Hematopoietic multipotent progenitor cell treated with erythropoietin and hydrocortisone succinate and interleukin-3 and kit ligand, for 17 days (in vitro differentiated cells): ENCODE measurements around the gene ELOVL2.
A peak's percentile ranks its signal among the peaks of the same experiment; 100 is the strongest.

Experiments
- DNase-seq: peaks from one replicate; pipeline ENCODE4 v3.0.0-alpha.2; 2015; ENCODE audit warnings: low spot score

ELOVL2 gene

GRCh38 chr6:10977231-10977968 is 66.7 kb downstream of the ELOVL2 start:
- no peak for DNase-seq

GRCh38 chr6:10976571-10976970 is 67.5 kb downstream of the ELOVL2 start:
- no peak for DNase-seq

- no peak for DNase-seq
These were observed 71.9 kb downstream of the ELOVL2 start for GRCh38 chr6:10972196-10972595.

GRCh38 chr6:10970731-10971130 is 73.4 kb downstream of the ELOVL2 start:
- no peak for DNase-seq

- DNase-seq = no peak
These were observed 75.3 kb downstream of the ELOVL2 start for GRCh38 chr6:10968776-10969175.

GRCh38 chr6:10964684-10965083 is 79.4 kb downstream of the ELOVL2 start:
- no peak for DNase-seq

- no peak for DNase-seq
These were observed 81.0 kb downstream of the ELOVL2 start for GRCh38 chr6:10963113-10963512.

- no peak for DNase-seq
These were observed 81.4 kb downstream of the ELOVL2 start for GRCh38 chr6:10962673-10963072.

GRCh38 chr6:10961837-10962236 is 82.3 kb downstream of the ELOVL2 start:
- no peak for DNase-seq

GRCh38 chr6:10960171-10960570 is 83.9 kb downstream of the ELOVL2 start:
- DNase-seq = no peak

GRCh38 chr6:10957414-10957886 is 86.7 kb downstream of the ELOVL2 start:
- DNase-seq = no peak

- DNase-seq = no peak
These were observed 87.3 kb downstream of the ELOVL2 start for GRCh38 chr6:10956776-10957175.

GRCh38 chr6:10954590-10955010 is 89.5 kb downstream of the ELOVL2 start:
- DNase-seq = peak; percentile 44

GRCh38 chr6:10951675-10952282 is 92.3 kb downstream of the ELOVL2 start:
- no peak for DNase-seq

GRCh38 chr6:10949579-10950490 is 94.3 kb downstream of the ELOVL2 start:
- no peak for DNase-seq

- no peak for DNase-seq
These were observed 96.1 kb downstream of the ELOVL2 start for GRCh38 chr6:10947966-10948365.

GRCh38 chr6:10945845-10946244 is 98.3 kb downstream of the ELOVL2 start:
- DNase-seq = no peak

GRCh38 chr6:10939840-10940239 is 104.3 kb downstream of the ELOVL2 start:
- DNase-seq = no peak

GRCh38 chr6:10933126-10933525 is 111.0 kb downstream of the ELOVL2 start:
- DNase-seq = no peak
